ENCODE data around the gene CTNNA3. TPM values are rescaled to one million over a fixed set of nuclear protein-coding genes. Genes with fewer than 3 reads are reported as not detected.

CTNNA3 gene
- total RNA-seq, 2 donors from 2014 or later = under 0.01 to 0.33 TPM

DNA sequence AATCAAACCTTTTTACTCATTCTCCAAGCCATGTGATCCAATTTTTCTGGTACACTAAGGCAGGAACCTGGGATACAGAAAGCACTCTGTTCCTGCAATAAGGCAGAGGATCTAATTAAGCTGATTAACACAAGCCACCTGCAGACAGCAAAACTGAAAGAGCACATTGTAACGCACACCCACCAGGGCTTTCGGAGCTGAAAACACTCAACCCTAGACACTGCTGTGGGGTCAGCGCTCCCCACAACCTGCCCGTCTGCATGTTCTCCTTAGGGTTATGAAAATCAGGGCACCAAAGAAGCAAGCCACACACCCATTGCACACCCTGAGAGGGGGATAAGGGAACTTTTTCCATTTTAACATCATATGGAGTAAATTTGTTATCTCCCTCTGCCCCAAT is 1792.4 kb downstream of the CTNNA3 start:
- intact Hi-C loops (cut with DNase I) = no loop called here
- H3K27me3 ChIP-seq = no peaks in the 10 kb centered on the region
- no peak overlapping the region for H3K27ac ChIP-seq
- ATAC-seq = no peak
- no peaks in the 10 kb centered on the region for H3K36me3 ChIP-seq (replicated peaks in 1 of 2; ENCODE audit: insufficient read depth in 1 of 2, low read depth in 2 of 2)
- no peaks in the 10 kb centered on the region for H3K4me1 ChIP-seq
- no peak overlapping the region for H3K4me3 ChIP-seq
- 94 to 97% methylated on average over 4 of the region's 4 CpGs for WGBS, 2 donors
- H3K9me3 ChIP-seq = no peaks in the 10 kb centered on the region
- TF ChIP-seq, protein P1, sequence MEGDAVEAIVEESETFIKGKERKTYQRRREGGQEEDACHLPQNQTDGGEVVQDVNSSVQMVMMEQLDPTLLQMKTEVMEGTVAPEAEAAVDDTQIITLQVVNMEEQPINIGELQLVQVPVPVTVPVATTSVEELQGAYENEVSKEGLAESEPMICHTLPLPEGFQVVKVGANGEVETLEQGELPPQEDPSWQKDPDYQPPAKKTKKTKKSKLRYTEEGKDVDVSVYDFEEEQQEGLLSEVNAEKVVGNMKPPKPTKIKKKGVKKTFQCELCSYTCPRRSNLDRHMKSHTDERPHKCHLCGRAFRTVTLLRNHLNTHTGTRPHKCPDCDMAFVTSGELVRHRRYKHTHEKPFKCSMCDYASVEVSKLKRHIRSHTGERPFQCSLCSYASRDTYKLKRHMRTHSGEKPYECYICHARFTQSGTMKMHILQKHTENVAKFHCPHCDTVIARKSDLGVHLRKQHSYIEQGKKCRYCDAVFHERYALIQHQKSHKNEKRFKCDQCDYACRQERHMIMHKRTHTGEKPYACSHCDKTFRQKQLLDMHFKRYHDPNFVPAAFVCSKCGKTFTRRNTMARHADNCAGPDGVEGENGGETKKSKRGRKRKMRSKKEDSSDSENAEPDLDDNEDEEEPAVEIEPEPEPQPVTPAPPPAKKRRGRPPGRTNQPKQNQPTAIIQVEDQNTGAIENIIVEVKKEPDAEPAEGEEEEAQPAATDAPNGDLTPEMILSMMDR (IDR thresholded peaks at IDR 0.05) = no peak
- TF ChIP-seq POLR2A (IDR thresholded peaks at IDR 0.05) = no peak
- DNase-seq = no peak

DNA sequence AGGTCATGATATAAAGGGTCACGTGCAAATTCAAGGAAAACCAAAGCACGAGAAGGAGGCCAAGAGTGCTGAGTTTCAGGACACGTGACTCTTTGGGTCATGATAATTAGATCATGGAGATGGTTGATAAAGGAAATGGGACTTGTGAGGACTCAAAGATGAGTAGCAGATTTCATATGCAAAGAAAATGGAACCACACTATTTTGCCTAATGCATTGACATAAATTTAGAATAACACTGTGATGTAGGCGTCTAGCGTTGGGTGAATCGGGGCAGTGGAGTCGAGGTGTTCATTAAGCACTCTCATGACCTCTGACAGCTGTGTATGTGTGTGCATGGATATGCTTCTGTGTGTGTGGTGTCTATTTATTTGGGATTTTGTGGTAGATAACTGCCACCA is 1795.7 kb downstream of the CTNNA3 start:
- DNase-seq (no peak), ATAC-seq (no peak)
- 79 to 92% methylated on average over 7 of the region's 7 CpGs for WGBS, 2 donors
- intact Hi-C loops (cut with DNase I) = no loop called here
- Histone ChIP-seq H3K27ac (no peak overlapping the region), H3K27me3 (no peaks in the 10 kb centered on the region), H3K4me3 (no peak overlapping the region), H3K9me3 (no peaks in the 10 kb centered on the region), H3K4me1 (peaks cover 4% of the 10 kb centered on the region), H3K36me3 (replicated peaks in 1 of 2; ENCODE audit: insufficient read depth in 1 of 2, low read depth in 2 of 2) (no peaks in the 10 kb centered on the region)
- no peak for TF ChIP-seq POLR2A (IDR thresholded peaks at IDR 0.05)
- TF ChIP-seq, protein P1 (IDR thresholded peaks at IDR 0.05) = no peak

DNA sequence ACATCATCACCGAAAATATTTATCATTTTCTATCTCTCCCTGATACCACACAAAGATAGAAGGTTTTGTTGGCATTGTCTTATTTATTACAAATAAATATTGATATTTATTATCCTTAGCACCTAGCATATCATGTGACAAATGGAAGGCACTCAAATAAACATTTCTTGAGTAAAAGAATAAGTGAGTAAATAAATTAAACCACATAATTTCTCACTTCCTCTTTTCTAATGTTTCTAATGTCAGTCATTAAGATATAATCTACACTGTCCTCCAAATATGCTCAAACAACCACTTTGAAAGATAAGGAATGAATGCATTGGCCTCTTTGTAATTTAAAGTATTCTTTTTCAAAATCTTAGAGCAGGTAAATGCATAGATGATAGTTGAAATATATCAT is 1797.9 kb downstream of the CTNNA3 start:
- ATAC-seq (no peak), DNase-seq (no peak)
- Histone ChIP-seq H3K27me3 (no peaks in the 10 kb centered on the region), H3K27ac (no peak overlapping the region), H3K9me3 (no peaks in the 10 kb centered on the region), H3K4me3 (no peak overlapping the region), H3K36me3 (replicated peaks in 1 of 2; ENCODE audit: insufficient read depth in 1 of 2, low read depth in 2 of 2) (no peaks in the 10 kb centered on the region), H3K4me1 (peaks cover 4% of the 10 kb centered on the region)
- intact Hi-C loops (cut with DNase I) = no loop called here
- TF ChIP-seq, protein P1 (IDR thresholded peaks at IDR 0.05) = no peak
- TF ChIP-seq POLR2A (IDR thresholded peaks at IDR 0.05) = no peak
- 51 to 61% methylated on average over 1 of the region's 1 CpG for WGBS, 2 donors

DNA sequence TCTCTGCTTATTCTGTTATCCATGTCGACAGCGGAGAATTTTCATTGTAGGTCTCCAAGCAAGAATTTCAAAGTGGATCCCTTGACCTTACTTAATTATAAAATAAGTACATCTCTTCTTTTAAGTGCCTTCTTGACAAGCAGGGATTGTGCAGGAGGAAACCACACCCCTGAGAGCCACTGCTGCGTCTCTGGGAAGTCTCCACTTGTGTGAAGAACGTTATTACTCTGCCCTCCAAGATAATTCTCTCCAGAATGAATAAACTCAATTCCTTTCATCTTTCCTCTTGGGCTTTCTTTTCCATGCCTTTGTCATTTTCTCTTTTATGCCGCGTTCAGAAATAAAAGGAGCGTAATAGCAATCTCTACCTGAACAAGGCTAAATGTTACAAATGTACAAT is 1801.0 kb downstream of the CTNNA3 start:
- no peak for DNase-seq
- WGBS, 2 donors = 81 to 87% methylated on average over 7 of the region's 7 CpGs
- TF ChIP-seq, protein P1 (IDR thresholded peaks at IDR 0.05) = no peak
- no peak for TF ChIP-seq POLR2A (IDR thresholded peaks at IDR 0.05)

DNA sequence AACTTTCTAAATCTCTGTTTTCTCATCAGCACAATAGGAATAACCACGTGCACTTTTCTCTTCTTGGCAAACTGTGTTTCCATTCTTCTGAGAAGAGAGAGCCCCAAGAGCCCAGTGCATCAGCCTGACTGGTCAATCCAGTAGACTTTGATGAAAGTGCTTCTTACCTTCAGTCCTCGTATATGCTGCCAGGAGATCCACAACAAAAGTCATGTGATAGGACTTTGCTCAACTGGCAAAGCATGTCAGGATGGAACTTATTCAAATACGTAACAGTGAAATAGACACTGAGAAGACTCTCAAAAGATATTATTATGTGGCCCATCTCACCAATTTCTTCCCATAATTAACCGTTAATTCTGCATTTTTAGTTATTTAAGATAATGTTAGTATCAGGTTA is 1801.6 kb downstream of the CTNNA3 start:
- no peak overlapping the region for H3K4me3 ChIP-seq
- TF ChIP-seq POLR2A (IDR thresholded peaks at IDR 0.05) = no peak
- TF ChIP-seq, protein P1 (IDR thresholded peaks at IDR 0.05) = no peak
- peaks cover 4% of the 10 kb centered on the region for H3K4me1 ChIP-seq
- H3K27ac ChIP-seq = no peak overlapping the region
- WGBS, 2 donors = 84 to 85% methylated on average over 4 of the region's 4 CpGs
- H3K9me3 ChIP-seq = no peaks in the 10 kb centered on the region
- no peaks in the 10 kb centered on the region for H3K27me3 ChIP-seq
- DNase-seq (no peak), ATAC-seq (no peak)
- intact Hi-C loops (cut with DNase I) = no loop called here
- H3K36me3 ChIP-seq (replicated peaks in 1 of 2; ENCODE audit: insufficient read depth in 1 of 2, low read depth in 2 of 2) = no peaks in the 10 kb centered on the region

More for the DNA sequence above, 1801.0 kb downstream of the CTNNA3 start:
- ATAC-seq = no peak
- Histone ChIP-seq H3K27me3 (no peaks in the 10 kb centered on the region), H3K27ac (no peak overlapping the region), H3K4me3 (no peak overlapping the region), H3K9me3 (no peaks in the 10 kb centered on the region), H3K36me3 (replicated peaks in 1 of 2; ENCODE audit: insufficient read depth in 1 of 2, low read depth in 2 of 2) (no peaks in the 10 kb centered on the region), H3K4me1 (peaks cover 4% of the 10 kb centered on the region)
- intact Hi-C loops (cut with DNase I) = no loop called here
